A549 treated with AZD2906 at 1 μM for 4 hours (cell line): ENCODE results near the gene DEFB115. TPM values are rescaled to one million over a fixed set of nuclear protein-coding genes. Genes with fewer than 3 reads are reported as not detected.

ENCODE experiments used
- total RNA-seq: library from RNA; stranded (reverse); fragments of 200-300 nt; extraction: Qiagen RNA extraction; gene quantifications from 5 replicates; pipeline ENCODE4 v1.2.3, GENCODE V29; 2022

The DEFB115 gene, protein sequence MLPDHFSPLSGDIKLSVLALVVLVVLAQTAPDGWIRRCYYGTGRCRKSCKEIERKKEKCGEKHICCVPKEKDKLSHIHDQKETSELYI
- total RNA-seq: not detected in 5 replicates

DNA sequence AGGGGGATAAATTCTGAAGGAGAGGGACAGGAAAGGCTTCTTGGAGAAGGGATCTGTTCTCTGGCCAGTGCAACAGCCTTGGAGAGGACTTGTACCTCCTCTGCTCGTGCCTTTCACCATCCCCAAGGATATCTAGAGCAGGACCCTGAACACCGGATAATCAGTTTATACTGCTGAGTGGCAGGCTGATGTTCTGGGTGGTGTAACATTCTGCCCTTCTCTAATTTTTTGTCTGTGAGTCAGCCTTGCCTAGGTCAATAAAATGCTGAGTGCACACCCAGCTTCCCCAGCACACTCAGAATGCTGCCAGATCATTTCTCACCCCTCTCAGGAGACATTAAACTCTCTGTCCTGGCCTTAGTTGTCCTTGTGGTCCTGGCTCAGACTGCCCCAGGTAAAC is at the start of gene DEFB115:
Gene DEFB115 (plus strand): TSS at position 301 of the 400 bp plus-strand sequence. CDS start 0 bp downstream, at position 301.

DNA sequence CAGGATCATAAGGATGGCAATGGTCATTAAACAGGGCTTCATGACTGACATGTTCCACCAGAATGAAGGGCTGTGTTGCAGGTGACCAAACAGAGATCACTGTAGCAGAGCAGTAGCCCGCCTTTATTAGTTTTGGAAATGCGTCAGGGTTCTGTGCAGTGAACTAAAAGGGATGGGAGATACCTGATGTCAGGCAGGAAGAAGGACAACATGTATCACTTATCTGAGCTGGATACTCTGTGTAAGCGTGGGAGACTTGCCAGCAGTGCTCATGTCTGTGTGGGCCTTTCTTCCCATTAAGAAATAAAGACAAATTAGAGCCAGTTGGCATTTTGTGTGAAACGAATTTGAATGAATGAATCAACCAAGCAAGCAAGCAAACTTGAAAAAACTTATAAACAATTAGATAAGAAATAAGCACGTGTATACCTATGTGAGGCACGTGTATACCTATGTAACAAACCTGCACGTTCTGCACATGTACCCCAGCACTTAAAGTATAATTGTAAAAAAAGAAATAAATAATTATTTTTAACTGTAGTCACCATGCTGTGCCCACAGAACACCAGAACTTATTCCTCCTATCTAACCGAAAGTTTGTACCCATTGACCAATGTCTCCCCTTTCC is 51.2 kb downstream of the DEFB115 start, which contains the start of gene DEFB116:
Gene DEFB116 (minus strand): TSS at position 51 of the 628 bp plus-strand sequence. CDS start 0 bp downstream, at position 51.

Other genes with a start within 250 kb of the DEFB115 start
- gene DEFB116, start 50.9 kb downstream of the DEFB115 start, total RNA-seq: not detected in 5 replicates
- not detected in 5 replicates for gene DEFB118, start 110.9 kb downstream of the DEFB115 start, total RNA-seq
- not detected in 5 replicates for gene DEFB119, start 132.9 kb downstream of the DEFB115 start, total RNA-seq
- not detected in 5 replicates for gene DEFB121, start 148.6 kb downstream of the DEFB115 start, total RNA-seq
- not detected in 5 replicates for gene DEFB123, start 183.0 kb downstream of the DEFB115 start, total RNA-seq
- 0.42 TPM in 1 of 5 replicates, not detected in the others for gene DEFB124, start 217.5 kb downstream of the DEFB115 start, total RNA-seq
- gene REM1, start 217.6 kb downstream of the DEFB115 start, total RNA-seq: 0.59 to 1.3 TPM (median 0.90 TPM) in 5 replicates